ENCODE measurements around the gene PEX6.

PEX6 gene, protein sequence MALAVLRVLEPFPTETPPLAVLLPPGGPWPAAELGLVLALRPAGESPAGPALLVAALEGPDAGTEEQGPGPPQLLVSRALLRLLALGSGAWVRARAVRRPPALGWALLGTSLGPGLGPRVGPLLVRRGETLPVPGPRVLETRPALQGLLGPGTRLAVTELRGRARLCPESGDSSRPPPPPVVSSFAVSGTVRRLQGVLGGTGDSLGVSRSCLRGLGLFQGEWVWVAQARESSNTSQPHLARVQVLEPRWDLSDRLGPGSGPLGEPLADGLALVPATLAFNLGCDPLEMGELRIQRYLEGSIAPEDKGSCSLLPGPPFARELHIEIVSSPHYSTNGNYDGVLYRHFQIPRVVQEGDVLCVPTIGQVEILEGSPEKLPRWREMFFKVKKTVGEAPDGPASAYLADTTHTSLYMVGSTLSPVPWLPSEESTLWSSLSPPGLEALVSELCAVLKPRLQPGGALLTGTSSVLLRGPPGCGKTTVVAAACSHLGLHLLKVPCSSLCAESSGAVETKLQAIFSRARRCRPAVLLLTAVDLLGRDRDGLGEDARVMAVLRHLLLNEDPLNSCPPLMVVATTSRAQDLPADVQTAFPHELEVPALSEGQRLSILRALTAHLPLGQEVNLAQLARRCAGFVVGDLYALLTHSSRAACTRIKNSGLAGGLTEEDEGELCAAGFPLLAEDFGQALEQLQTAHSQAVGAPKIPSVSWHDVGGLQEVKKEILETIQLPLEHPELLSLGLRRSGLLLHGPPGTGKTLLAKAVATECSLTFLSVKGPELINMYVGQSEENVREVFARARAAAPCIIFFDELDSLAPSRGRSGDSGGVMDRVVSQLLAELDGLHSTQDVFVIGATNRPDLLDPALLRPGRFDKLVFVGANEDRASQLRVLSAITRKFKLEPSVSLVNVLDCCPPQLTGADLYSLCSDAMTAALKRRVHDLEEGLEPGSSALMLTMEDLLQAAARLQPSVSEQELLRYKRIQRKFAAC

DNA sequence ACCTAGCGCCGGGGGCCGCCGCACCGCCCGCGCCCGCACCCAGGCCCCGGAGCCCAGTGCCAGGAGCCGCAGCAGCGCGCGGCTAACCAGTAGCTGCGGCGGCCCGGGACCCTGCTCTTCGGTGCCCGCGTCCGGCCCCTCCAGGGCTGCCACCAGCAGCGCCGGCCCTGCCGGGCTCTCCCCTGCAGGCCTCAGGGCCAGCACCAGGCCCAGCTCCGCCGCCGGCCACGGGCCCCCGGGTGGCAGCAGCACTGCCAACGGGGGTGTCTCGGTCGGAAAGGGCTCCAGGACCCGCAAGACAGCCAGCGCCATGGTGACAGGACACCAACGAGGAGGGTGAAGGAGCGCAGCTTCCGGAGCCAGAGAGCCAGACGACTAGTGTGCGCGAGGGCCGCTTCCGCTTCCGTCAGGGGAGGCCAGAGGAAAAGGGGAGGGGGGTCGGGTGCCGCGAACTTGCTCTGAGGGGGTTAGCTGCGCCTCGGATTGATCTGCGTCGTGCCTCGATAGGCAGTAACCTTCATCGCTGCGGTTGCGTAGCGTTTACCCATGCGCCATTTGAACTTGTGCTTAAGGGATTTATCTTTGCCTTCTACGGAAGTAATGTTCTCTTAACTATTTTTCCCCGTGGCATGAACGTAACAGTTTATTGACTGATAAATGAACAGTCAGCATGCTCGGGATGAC is at the start of gene PEX6:
TSS of gene PEX6 (minus strand) at position 343 of the 684 bp plus-strand sequence. CDS start at position 312, 31 bp downstream.
- TF ChIP-seq, protein P1, sequence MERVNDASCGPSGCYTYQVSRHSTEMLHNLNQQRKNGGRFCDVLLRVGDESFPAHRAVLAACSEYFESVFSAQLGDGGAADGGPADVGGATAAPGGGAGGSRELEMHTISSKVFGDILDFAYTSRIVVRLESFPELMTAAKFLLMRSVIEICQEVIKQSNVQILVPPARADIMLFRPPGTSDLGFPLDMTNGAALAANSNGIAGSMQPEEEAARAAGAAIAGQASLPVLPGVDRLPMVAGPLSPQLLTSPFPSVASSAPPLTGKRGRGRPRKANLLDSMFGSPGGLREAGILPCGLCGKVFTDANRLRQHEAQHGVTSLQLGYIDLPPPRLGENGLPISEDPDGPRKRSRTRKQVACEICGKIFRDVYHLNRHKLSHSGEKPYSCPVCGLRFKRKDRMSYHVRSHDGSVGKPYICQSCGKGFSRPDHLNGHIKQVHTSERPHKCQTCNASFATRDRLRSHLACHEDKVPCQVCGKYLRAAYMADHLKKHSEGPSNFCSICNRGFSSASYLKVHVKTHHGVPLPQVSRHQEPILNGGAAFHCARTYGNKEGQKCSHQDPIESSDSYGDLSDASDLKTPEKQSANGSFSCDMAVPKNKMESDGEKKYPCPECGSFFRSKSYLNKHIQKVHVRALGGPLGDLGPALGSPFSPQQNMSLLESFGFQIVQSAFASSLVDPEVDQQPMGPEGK (CRISPR knock-in tag; IDR thresholded peaks at IDR 0.05; ENCODE audit: borderline replicate concordance): no peak
- peak; percentile 35; the same call in 1 of the 2 replicates for TF ChIP-seq ZFP3 (CRISPR knock-in tag; IDR thresholded peaks at IDR 0.05)
- ATAC-seq: peak; percentile 87

DNA sequence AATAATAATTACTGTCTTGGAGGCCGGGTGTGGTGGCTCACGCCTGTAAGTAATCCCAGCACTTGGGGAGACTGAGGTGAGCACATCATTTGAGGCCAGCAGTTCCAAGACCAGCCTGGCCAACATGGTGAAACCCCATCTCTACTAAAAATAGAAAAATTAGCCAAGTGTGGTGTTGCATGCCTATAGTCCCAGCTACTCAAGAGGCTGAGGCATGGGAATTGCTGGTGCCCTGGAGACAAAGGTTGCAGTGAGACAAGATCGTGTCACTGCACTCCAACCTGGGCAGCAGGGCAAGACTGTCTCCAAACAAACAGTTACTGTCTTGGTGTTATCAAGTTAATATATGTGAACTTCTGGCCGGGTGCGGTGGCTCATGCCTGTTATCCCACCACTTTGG is 47.4 kb upstream of the PEX6 start:
- TF ChIP-seq ISL1 (CRISPR knock-in tag; IDR thresholded peaks at IDR 0.05) (no peak), GLIS3 (CRISPR knock-in tag; IDR thresholded peaks at IDR 0.05) (no peak), ZNF565 (CRISPR knock-in tag; conservative IDR thresholded peaks at IDR 0.05; ENCODE audit: low read depth) (no peak), ZNF8 (CRISPR knock-in tag; IDR thresholded peaks at IDR 0.05) (no peak), CSDC2 (CRISPR knock-in tag; IDR thresholded peaks at IDR 0.05) (no peak), TOX (CRISPR knock-in tag; IDR thresholded peaks at IDR 0.05; ENCODE audit: borderline replicate concordance) (no peak), ARNTL (CRISPR knock-in tag; IDR thresholded peaks at IDR 0.05; ENCODE audit: borderline replicate concordance, low read depth) (no peak), RARB (CRISPR knock-in tag; IDR thresholded peaks at IDR 0.05) (no peak), ZFP30 (CRISPR knock-in tag; IDR thresholded peaks at IDR 0.05) (no peak), PPARA (CRISPR knock-in tag; IDR thresholded peaks at IDR 0.05; ENCODE audit: borderline replicate concordance) (no peak), ESRRG (CRISPR knock-in tag; IDR thresholded peaks at IDR 0.05) (no peak), ZFP3 (CRISPR knock-in tag; IDR thresholded peaks at IDR 0.05) (no peak), BACH2 (CRISPR knock-in tag; IDR thresholded peaks at IDR 0.05; ENCODE audit: borderline replicate concordance) (no peak), ZC3H10 (CRISPR knock-in tag; IDR thresholded peaks at IDR 0.05) (no peak), TCF4 (CRISPR knock-in tag; IDR thresholded peaks at IDR 0.05; ENCODE audit: borderline replicate concordance) (no peak)
- TF ChIP-seq, protein P2, sequence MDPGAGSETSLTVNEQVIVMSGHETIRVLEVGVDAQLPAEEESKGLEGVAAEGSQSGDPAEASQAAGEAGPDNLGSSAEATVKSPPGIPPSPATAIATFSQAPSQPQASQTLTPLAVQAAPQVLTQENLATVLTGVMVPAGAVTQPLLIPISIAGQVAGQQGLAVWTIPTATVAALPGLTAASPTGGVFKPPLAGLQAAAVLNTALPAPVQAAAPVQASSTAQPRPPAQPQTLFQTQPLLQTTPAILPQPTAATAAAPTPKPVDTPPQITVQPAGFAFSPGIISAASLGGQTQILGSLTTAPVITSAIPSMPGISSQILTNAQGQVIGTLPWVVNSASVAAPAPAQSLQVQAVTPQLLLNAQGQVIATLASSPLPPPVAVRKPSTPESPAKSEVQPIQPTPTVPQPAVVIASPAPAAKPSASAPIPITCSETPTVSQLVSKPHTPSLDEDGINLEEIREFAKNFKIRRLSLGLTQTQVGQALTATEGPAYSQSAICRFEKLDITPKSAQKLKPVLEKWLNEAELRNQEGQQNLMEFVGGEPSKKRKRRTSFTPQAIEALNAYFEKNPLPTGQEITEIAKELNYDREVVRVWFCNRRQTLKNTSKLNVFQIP (CRISPR knock-in tag; IDR thresholded peaks at IDR 0.05; ENCODE audit: borderline replicate concordance, low read depth): no peak
- TF ChIP-seq, protein P3, sequence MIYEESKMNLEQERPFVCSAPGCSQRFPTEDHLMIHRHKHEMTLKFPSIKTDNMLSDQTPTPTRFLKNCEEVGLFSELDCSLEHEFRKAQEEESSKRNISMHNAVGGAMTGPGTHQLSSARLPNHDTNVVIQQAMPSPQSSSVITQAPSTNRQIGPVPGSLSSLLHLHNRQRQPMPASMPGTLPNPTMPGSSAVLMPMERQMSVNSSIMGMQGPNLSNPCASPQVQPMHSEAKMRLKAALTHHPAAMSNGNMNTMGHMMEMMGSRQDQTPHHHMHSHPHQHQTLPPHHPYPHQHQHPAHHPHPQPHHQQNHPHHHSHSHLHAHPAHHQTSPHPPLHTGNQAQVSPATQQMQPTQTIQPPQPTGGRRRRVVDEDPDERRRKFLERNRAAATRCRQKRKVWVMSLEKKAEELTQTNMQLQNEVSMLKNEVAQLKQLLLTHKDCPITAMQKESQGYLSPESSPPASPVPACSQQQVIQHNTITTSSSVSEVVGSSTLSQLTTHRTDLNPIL (CRISPR knock-in tag; IDR thresholded peaks at IDR 0.05; ENCODE audit: low read depth): no peak
- TF ChIP-seq, protein P1 (CRISPR knock-in tag; IDR thresholded peaks at IDR 0.05; ENCODE audit: borderline replicate concordance): no peak
- TF ChIP-seq, protein P4, sequence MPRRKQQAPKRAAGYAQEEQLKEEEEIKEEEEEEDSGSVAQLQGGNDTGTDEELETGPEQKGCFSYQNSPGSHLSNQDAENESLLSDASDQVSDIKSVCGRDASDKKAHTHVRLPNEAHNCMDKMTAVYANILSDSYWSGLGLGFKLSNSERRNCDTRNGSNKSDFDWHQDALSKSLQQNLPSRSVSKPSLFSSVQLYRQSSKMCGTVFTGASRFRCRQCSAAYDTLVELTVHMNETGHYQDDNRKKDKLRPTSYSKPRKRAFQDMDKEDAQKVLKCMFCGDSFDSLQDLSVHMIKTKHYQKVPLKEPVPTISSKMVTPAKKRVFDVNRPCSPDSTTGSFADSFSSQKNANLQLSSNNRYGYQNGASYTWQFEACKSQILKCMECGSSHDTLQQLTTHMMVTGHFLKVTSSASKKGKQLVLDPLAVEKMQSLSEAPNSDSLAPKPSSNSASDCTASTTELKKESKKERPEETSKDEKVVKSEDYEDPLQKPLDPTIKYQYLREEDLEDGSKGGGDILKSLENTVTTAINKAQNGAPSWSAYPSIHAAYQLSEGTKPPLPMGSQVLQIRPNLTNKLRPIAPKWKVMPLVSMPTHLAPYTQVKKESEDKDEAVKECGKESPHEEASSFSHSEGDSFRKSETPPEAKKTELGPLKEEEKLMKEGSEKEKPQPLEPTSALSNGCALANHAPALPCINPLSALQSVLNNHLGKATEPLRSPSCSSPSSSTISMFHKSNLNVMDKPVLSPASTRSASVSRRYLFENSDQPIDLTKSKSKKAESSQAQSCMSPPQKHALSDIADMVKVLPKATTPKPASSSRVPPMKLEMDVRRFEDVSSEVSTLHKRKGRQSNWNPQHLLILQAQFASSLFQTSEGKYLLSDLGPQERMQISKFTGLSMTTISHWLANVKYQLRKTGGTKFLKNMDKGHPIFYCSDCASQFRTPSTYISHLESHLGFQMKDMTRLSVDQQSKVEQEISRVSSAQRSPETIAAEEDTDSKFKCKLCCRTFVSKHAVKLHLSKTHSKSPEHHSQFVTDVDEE (CRISPR knock-in tag; IDR thresholded peaks at IDR 0.05): no peak
- ATAC-seq: no peak
